Thyroid gland (tissue), 4 donors: ENCODE results near the gene ST8SIA2.

Experiments
- POLR2A ChIP-seq, 2 donors: fragments of 450-650 bp; IDR thresholded peaks; one replicate each; pipeline ENCODE4 v1.6.1; 2017; ENCODE audit warnings: antibody characterized with exemption in 2 of 2, mild to moderate bottlenecking in 2 of 2, moderate library complexity in 1 of 2
- TF ChIP-seq, protein P1 (sequence below), 6 experiments: fragments of 200-600 bp in 3 of 6; fragments of 450-650 bp in 3 of 6; sonication (generic) in 3 of 6; IDR thresholded peaks; one replicate each; pipeline ENCODE4 v1.5.1; 2016 to 2019; ENCODE audit warnings: antibody characterized with exemption in 6 of 6, mild to moderate bottlenecking in 2 of 6, inconsistent platforms in 1 of 6, moderate library complexity in 1 of 6

DNA sequence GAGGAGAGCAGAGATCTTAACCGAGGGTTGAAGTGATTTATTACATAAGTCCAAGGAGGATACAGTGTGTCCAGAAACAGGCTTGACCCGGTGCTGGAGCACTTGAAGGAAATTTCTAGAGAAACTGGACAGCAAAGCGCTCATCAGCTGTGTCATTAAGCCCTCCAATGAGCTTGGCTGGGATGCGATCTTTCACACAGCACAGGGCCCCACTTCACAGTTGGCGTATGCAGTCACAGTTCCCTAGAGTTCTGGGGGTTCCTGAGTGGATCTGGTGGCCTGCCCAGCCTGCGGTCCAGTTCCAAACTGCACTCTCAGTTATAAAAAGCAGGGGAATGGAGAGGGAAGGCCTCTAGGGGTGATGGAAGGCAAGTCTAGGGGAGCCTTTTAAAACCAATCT is 13.6 kb downstream of the ST8SIA2 start:
- TF ChIP-seq, protein P1, sequence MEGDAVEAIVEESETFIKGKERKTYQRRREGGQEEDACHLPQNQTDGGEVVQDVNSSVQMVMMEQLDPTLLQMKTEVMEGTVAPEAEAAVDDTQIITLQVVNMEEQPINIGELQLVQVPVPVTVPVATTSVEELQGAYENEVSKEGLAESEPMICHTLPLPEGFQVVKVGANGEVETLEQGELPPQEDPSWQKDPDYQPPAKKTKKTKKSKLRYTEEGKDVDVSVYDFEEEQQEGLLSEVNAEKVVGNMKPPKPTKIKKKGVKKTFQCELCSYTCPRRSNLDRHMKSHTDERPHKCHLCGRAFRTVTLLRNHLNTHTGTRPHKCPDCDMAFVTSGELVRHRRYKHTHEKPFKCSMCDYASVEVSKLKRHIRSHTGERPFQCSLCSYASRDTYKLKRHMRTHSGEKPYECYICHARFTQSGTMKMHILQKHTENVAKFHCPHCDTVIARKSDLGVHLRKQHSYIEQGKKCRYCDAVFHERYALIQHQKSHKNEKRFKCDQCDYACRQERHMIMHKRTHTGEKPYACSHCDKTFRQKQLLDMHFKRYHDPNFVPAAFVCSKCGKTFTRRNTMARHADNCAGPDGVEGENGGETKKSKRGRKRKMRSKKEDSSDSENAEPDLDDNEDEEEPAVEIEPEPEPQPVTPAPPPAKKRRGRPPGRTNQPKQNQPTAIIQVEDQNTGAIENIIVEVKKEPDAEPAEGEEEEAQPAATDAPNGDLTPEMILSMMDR (IDR thresholded peaks at IDR 0.05): no peak
- no peak for TF ChIP-seq POLR2A (IDR thresholded peaks at IDR 0.05)
